NCI-H2029 treated with DMSO at 0.1 percent for 48 hours (cell line): Measurements from ENCODE around the gene PGC.
A peak's percentile ranks its signal among the peaks of the same experiment; 100 is the strongest.

ENCODE experiments used
- DNase-seq: peaks from one replicate; lab custom pipeline; 2025; lab: John Stamatoyannopoulos, UW

The PGC gene

DNA sequence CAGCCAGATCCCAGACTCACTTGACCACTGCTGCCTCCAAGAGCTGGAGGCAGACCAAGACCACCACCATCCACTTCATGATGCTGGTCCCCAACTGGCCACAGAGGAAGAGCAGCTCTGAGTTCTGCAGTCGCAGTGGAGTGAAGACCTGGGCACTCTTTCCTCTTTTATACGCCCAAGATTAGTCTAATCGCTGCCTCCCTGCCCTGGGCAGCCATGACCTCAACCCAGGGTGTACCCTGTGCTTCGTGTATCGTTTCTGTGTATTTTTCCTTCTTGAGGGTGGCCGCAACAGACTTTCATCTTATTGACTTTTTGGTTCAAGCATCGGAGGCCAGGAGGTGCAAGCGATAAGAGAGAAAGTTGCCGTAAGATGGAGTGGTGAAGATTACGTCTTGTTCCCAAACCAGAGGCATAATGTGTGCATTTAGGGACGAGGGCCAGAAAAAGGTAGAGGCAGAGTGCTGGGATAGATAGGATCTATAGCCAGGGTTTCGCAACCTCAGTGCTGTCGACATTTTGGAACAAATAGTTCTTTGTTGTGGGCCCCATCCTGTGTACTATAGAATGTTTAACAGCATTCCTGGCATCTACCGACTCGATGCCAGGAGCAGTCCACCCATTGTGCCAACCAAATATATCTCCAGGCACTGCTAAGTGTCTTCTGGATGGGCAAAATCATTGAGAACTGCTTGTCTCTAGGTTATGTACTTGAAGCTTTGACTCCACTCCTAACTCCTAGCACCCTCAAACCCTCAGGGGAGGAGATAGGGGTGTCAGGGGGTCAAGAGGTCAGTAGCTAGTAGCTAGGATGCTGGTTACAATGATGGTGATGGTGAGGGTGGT lies at the start of gene PGC:
Gene PGC, minus strand, starts transcription at position 142 of the 846 bp plus-strand sequence. Its CDS starts 63 bp downstream, at position 79.
- DNase-seq = no peak

DNA sequence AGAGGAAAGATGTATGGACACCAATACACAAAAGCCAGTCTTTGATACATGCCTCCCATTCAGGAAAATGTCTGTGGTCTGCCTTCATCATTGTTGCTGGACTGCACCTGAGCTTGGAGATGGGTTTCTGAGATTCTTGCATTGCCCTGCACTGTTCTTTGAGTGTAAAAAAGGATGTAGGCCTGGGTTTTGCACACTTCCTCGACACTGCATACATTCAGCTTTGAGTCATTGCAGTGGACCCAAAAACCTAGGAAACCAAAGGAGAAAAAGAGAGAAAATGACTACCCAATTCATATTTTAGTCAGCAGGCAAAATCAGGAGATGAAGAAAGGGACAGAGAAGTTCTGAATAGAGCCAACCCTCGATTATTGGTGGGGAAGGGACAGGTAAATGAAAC lies 49.3 kb upstream of the PGC start:
- no peak for DNase-seq

DNA sequence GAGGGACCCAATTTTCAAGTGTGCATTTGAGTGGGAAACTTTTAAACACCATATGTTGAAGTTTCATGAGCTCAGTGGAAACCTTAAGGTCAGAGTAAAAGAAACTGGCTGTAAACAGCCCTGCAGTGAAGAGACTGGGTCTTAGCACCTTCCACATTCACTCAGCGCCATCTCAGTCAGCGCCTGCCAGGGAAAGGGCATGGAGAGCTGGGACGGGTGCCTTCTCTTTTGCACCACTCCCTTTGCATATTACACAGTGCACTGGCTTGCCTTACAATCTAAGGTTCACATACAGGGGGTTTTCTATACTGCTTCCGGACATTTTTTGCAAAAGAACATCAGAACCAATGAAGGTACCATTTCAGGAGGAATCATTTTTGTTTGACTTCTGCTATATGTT lies 44.8 kb upstream of the PGC start:
- no peak for DNase-seq

DNA sequence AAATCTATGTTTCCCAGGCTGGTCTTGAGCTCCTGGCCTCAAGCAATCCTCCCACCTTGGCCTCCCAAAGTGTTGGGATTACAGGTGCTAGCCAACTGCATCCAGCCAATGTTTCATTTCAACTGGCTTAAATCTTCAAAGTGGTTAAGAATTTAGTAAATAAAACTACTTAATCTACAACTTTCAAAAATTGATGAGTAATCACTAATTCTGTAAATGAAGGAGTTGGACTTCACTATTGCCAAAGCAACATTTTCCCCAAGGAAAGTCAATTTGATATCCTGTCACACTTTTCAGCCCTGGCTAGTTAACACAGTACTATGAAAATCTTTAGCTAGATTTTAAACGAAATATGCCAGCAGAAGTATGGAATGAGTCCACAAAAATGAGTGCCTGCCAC lies 44.1 kb upstream of the PGC start:
- DNase-seq = no peak

DNA sequence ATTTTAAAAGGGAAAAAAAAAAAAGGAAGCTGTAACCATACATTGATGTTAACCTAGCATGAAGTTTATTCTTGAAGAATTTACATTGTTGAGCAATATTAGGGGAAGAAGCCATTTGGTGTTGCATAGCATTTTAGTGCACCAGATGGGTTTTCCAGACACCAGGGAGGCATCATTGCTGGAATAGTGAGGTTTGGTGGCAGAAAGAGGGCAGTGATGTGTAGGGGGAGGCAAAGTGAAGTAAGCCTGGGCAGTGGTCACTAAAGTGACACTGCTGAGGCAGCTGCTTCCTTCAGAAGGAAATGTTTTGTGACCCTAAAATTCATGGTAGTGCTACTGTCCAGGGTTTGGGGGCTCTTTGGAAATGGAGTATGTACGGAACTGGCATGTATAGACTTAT lies 42.8 kb upstream of the PGC start:
- no peak for DNase-seq

DNA sequence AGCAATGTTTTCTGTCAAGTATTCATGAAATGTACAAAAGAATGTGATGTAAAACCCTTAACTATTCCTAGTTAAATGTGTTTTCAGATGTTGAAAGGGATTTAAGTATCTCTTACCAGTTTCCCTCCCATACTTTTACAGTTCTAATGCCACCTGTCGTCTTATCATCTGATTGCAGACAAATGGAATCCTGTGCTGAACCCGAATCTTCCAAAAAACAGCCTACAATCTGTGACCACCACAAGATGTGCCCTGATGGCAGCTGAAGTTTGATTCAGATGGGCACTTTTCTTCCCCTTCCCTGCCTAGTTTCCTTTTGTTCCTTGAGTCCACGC lies 42.2 kb upstream of the PGC start:
- no peak for DNase-seq

DNA sequence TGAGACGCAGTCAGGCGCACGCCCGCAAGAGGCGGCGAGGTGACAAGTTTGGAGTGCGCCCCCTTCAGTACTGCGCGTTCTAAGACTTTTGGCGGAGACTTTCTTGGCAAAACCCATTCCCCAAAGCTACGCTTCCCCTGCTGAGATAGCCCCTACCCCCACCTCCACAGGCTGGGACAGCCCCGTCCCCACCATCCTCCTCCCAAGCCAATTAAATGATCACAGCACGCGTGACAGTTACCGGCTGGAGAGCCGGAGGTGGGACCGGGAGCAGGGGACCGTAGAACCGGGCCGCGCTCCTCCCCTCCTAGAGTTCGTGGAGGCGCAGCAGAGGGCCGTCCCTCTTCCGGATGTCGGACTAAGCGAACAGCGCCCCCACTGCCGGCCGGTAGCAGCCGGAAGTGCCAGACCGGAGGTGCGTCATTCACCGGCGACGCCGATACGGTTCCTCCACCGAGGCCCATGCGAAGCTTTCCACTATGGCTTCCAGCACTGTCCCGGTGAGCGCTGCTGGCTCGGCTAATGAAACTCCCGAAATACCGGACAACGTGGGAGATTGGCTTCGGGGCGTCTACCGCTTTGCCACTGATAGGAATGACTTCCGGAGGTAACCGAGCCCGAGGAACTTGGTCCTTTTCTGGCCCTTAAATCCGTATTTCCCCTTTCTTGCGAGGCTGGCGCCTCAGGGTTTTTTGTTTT lies 40.2 kb upstream of the PGC start, which contains the start of gene TOMM6:
Gene TOMM6, plus strand, starts transcription at position 476 of the 699 bp plus-strand sequence. Its CDS starts 4 bp downstream, at position 480.
- DNase-seq = peak; percentile 67

DNA sequence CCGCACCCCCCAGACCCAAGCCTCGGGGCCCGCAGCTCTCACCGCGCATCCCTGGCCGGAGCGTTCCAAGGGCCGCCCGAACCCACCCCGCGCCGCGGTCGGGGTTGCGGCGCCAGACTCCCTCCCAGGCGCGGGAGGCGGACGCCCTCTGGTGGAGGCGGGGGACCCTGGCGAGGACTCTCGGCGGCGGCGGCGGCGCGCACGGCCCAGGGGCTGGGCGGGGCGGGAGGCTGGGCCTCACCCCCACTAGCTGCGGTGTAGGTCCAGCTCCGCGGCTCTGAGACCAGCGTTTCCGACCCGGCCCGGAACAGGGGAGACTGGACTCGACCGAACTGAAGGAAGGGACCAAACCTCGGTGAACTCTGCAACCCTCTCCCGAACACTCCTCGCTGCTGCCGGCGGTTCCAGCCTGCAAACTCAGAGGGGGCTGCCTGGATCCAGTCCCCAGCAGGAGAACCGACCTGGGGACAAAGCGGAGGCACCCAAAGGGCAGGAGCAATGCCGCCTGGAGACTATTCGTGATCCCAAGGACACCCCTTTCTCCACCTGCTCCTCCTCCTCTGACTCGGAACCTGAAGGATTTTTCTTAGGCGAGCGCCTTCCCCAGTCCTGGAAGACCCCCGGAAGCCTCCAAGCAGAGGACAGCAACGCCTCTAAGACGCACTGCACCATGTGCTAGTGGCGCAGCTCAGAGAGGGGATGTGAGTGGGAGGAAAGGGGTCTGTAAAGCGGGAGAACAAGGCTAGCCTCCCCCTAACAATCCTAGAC lies 39.4 kb upstream of the PGC start:
- DNase-seq = peak; percentile 51

DNA sequence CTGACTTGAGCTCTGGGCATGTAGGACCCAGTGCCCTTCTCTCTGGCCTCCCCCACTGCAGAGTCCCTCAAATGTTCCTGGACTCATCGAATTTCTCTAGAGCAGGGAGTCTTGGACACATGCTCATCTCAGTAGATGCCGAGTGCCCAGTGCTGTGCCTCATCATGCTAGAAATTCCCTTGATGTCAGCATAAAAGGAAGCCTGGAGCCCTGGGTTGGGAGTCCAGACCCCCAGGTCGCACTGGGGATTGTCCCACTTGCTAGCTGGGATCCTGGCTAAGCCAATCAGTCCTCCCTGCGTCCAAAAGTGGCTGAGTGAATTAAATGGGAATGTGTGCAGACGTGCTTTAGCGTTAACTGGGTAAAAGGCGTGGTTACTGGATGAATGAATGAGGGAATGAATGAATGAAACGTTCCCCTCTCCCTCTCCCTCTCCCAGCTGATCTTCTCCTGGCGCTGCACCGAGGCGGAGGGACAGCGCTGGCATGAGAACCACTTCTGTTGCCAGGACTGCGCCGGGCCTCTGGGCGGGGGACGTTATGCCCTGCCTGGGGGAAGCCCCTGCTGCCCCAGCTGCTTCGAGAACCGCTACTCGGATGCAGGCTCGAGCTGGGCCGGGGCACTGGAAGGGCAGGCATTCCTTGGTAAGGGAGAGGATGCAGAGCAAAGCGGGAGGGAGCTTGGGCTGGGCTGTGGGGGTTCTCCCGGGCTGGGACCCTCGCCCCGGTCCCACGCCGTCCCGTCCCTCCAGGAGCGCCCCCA lies 38.7 kb upstream of the PGC start:
- DNase-seq = no peak

DNA sequence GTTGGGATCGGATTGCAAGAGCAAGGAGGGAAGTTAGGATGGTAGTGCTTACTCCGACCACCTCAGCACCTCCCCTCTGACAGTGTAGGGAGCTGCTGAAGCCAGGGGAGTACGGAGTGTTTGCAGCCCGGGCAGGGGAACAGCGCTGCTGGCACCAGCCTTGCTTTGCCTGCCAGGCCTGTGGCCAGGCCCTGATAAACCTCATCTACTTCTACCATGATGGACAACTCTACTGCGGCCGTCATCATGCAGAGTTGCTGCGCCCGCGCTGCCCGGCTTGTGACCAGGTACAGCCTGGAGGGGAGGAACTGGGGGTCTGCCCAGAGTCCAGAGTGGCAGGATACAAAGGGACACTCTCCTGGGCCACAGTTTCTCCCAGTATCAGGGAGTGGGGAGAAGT lies 38.1 kb upstream of the PGC start:
- DNase-seq = no peak

DNA sequence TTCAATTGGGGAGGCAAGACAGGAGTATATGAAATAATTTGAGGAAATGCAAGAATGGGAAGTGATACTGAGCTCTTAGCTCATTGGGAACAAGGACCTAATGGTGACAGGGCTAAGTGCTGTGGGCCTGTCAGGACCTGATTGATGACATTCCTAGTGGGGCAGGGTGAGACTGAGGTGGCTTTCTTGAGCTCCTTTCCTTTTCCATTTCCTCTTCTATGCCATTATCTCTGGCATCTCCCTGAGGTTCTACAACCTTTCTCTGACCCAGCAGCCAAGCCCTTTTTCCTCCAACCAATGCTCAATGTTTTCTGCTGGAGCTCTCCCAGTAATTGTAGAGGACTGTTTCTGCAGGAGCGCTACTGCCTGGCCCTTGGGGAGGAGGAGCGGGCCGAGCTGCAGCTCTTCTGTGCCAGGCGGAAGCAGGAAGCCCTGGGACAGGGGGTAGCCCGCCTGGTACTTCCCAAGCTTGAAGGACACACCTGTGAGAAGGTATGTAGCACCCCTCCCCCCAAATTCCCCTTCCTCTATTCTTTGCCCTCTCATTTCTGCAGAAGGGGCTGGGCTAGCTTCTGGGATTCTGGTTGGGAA lies 37.5 kb upstream of the PGC start:
- DNase-seq = no peak

DNA sequence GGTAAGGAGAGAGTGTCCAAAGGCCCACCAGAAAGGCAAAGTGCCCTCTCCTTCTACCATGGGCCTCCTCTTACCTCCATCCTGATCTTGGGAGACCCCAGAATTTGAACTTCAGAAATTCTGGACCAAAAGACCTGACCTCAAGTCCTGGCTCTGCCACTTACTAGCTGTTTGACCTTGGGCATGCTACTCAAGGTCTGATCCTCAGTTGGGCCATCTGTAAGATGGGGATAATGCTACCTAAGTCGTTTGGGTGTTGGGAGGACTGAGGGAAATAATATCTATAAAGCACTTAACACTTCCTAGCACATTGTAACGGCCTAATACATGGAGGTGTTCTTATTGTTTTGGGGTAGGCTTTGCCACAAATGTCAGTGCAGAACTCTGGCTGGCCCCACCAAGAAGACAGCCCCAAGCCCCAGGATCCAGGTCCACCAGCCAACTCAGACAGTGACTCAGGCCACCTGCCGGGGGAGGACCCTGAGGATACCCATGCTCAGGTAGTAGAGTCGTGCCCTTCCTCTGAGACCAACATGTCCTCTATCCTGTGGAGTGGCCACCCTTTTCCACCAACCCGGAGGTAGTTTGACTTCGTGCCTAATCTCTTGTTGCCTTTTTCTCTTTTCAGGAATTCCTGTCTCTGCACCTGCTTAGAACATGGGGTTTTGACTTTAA lies 36.0 kb upstream of the PGC start:
- DNase-seq = no peak

DNA sequence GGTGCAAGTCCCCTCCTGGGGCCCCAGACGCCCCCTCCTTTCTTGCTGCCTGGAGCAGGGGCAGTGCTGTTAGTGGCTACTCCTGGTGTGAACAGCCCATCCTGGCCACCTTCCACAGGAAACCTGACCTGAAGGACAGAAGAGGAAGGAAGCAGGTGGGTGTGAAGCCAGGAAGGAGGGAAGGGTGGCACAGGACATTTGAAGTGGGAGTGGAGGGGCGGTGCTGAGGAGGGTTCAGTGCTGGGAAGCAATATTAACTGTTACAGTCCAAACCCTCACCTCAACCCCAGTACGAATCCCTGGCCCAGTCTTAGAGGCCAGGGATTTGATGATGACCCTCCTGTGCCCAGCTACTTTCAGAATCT lies 34.2 kb upstream of the PGC start:
- DNase-seq = peak; percentile 69

DNA sequence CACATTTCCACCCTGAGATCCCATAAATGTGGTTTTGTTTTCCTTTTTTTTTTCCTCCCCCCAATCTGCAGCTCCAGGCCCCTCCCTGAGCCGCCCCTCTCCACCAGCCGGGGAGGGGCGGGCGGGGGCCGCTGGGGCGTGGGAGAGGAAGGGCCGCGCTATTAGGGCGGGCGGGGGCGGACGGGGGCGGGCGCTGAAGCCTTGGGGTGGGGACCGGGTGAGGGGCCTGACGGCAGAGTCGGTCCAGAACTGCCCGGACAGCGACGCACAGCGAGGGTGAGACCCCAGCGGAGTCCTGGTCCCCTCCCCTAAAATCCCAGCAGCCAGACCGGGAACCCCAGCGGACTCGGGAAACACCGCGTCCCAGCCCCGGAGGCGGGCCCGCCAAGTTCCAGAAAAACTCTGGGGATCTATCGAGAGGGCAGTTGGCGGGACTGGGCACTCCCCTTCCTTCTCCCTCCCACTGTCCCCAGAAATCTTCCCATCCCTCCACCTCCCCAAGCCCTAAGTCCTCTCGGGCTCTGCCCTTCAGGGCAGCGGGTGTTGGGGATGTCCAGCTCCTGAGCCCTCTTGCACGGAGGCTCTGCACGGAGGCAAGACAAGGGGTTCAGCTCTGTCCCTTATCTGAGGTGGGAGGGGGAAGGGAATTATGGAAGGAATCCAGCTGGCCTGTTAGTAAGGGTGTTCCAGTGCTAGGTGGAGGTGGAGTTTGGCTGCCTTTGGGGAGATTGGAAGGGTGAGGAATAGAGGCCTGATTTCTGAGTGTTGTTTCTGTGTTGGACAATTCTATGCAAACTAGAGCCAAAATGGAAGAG lies 33.6 kb upstream of the PGC start, which contains the start of gene PRICKLE4:
Gene PRICKLE4, plus strand, starts transcription at position 232 of the 815 bp plus-strand sequence. CDS start 2,692 bp downstream, outside the sequence.
- peak; percentile 69 for DNase-seq

DNA sequence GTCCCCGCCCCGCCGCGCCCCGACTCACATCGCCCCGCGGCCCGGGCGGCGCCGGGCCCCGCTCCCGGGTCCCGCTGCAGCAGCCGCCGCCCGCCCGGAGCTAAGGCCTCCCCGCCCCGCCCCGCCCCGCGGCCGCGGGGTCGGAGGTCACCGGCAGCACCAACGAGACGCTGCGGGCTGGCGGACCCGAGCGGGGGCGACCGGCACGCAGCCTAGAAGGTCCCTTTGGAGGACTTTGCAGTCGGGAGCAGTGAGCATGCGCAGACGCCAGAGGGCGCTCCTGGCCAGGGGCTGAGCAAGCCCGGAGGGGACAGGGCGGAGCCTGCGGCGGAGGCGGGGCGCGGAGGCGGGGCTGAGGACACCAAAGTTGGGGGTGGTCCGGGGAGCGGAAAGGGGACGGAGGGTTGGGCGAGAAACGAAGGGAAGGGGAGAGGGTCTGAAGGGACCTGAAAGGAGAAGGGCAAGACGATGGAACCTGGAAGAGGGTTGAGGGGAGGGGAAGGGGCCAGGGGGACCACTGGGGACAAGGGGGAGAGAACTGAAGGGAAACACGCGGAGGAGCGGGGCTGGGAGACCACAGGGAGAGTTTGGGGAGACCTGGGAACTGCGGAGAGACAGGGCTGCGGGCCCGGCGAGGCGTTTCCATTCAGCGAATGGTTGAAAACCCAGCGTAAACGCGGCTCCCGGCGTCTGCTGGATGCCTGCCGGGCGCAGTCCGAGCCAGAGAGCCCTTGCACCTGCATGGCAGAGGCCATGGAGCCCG lies 32.8 kb upstream of the PGC start, which contains the start of gene FRS3:
Gene FRS3, minus strand, starts transcription at position 113 of the 763 bp plus-strand sequence. CDS start 2,913 bp downstream, outside the sequence.
- peak; percentile 72 for DNase-seq

DNA sequence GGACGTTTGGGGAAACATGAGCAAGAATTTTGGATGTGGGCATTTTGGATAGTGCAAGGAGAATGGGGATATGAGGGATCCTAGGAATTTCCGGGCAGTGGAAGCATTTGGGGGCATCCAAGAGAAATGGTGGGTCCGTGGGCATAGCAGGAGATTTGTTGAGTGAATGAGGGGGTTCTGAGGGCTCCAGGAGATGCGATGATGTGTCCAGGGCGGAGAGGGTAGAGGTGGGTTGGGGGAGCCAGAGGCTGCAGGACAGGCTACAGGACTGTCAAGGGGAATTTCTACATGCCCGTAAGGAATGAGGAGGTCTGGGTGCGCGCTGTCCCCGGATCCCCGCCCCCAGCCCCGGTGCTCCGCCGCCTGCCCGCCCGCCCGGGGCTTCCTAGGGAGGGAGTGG lies 32.1 kb upstream of the PGC start:
- DNase-seq = no peak

DNA sequence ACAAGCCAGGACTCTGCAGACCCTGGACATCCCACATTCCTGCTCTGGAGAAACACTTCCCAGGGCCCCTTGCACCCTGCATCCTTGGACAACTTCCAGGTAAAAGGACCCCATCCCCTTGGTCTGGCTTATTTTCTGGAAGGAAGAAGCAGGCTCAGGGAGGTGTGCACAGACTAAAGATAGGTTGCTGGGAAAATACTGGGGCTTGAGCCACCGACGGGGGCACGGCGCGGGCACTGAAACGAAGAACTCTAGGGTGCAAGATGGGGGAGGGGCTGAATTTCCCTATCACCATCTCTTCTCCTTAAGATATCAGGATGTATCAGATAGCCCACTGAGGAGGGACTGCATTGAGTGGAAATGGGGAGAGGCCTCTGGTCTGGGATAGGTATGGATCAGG lies 31.7 kb upstream of the PGC start:
- no peak for DNase-seq

DNA sequence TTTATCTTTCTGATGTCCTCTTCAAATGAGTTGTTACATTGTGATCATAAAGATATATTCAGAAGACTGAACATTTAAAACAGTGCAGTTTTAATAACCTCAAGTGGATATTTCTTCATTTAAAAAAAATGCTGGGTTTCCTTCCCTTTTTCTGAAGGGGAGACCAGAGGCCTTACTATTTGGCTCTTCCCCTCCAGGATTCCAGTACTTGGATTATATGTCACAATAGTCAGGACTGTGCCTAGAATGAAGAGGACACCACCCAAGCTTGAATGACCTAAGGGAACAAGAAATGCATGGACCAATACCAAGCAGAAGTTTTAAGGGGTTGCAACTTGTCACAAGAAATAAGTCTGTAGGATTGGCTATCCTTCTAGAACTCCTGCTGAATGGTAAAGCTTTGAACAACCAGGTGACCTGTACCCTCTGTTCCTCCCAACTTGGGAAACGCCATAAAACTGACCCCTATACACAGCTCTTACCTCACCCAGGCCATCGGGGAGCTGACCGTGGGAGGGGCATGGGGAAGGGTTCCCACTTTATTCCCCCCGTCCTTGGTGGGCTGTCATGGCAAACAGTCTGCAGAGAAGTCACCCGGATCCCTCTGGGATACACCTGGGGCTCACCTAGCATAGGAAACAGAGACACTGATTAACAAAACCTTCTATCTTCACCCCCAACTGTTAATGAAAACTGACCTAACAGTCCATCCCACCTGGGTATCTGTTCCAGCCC lies 30.5 kb upstream of the PGC start:
- no peak for DNase-seq
